ENCODE results near the gene TAF11. TPM values are rescaled to one million over a fixed set of nuclear protein-coding genes. Genes with fewer than 3 reads are reported as not detected.

Gene TAF11
- total and polyA plus RNA-seq, 10 donors, result 19.1 to 56.3 (median 25.9) TPM

DNA sequence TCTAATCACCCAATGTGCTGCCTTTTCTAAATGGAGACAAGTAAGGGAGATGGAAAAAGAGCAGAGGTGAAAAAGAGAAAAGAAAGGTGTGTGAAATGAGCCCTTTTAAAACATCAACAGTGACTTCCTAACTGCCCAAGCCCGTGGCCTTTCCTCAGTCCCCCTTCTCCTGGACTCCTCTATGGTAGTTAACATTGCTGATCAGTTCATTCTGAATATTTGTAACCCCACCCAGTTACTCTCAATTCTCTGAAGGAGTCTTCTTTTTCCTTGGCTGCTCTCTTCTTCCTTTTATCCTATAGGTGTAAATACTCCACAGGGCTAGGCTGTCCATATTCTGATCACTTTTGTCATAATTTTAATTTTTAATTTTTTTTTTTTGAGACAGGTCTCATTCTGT is 27.1 kb downstream of the TAF11 start:
- no peak for DNase-seq
- H3K4me1 ChIP-seq, result peaks cover 0 to 4% (median 0%) of the 10 kb centered on the region in 6 donors
- H3K36me3 ChIP-seq, result peaks cover 0 to 100% (median 55%) of the 10 kb centered on the region in 6 donors
- H3K9me3 ChIP-seq, result no peaks in the 10 kb centered on the region
- no peak overlapping the region for H3K4me3 ChIP-seq
- no peak overlapping the region for H3K27ac ChIP-seq
- intact Hi-C loops (cut with DNase I; ENCODE audit: low total_unique reads), result no loop called here
- WGBS, 5 donors, result 89 to 94% (median 92%) methylated on average over 1 of the region's 1 CpG
- TF ChIP-seq, protein P1, sequence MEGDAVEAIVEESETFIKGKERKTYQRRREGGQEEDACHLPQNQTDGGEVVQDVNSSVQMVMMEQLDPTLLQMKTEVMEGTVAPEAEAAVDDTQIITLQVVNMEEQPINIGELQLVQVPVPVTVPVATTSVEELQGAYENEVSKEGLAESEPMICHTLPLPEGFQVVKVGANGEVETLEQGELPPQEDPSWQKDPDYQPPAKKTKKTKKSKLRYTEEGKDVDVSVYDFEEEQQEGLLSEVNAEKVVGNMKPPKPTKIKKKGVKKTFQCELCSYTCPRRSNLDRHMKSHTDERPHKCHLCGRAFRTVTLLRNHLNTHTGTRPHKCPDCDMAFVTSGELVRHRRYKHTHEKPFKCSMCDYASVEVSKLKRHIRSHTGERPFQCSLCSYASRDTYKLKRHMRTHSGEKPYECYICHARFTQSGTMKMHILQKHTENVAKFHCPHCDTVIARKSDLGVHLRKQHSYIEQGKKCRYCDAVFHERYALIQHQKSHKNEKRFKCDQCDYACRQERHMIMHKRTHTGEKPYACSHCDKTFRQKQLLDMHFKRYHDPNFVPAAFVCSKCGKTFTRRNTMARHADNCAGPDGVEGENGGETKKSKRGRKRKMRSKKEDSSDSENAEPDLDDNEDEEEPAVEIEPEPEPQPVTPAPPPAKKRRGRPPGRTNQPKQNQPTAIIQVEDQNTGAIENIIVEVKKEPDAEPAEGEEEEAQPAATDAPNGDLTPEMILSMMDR (IDR thresholded peaks at IDR 0.05 in 8 of 11, conservative IDR thresholded peaks at IDR 0.05 in 3 of 11), result no peak
- TF ChIP-seq POLR2AphosphoS5 (IDR thresholded peaks at IDR 0.05) (no peak), POLR2A (IDR thresholded peaks at IDR 0.05) (no peak)
- no peaks in the 10 kb centered on the region for H3K27me3 ChIP-seq (replicated peaks in 1 of 7)

DNA sequence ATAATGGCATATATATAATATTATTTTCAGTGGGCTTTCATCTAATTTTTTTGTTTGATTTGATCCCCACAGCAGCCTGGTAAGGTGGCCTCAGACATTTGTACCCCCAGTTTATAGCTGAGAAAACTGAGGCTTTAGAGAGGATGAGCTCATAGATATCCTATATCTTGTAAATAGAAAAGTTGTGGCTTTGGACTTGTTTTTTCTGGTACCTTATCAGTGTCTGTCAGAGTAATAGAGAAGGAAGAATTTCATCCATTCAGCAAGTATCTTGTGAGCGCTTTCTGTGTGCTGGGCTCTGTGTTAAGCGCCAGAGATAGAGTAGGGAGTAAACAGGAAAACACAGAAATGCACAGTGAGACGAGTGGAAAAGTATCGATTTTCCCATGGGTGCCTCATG is 27.9 kb downstream of the TAF11 start:
- intact Hi-C loops (cut with DNase I; ENCODE audit: low total_unique reads), result no loop called here
- 86 to 92% (median 90%) methylated on average over 4 of the region's 4 CpGs for WGBS, 5 donors
- no peaks in the 10 kb centered on the region for H3K4me1 ChIP-seq
- H3K27ac ChIP-seq, result no peak overlapping the region
- H3K9me3 ChIP-seq, result no peaks in the 10 kb centered on the region
- no peak for DNase-seq
- no peak overlapping the region for H3K4me3 ChIP-seq
- H3K27me3 ChIP-seq (replicated peaks in 1 of 7), result no peaks in the 10 kb centered on the region
- TF ChIP-seq POLR2A (IDR thresholded peaks at IDR 0.05) (no peak), POLR2AphosphoS5 (IDR thresholded peaks at IDR 0.05) (no peak)
- TF ChIP-seq, protein P1 (IDR thresholded peaks at IDR 0.05 in 8 of 11, conservative IDR thresholded peaks at IDR 0.05 in 3 of 11), result no peak
- peaks cover 0 to 100% (median 60%) of the 10 kb centered on the region in 6 donors for H3K36me3 ChIP-seq

DNA sequence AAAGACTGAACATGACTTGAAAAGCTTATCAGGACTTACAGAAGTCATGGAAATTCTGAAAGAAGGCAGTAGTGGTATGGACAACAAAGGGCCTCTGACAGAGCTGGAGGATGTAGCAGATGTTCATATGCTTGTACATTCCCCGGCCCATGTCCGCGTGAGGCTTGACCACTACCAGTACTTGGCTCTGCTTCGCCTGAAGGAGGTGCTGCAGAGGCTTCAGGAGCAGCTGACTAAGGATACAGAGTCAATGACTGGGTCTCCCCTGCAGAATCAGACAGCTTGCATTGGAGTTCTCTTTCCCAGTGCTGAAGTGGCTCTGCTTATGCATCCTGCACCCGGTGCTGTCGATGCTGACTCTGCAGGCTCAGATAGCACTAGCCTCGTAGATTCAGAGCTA is 29.2 kb downstream of the TAF11 start:
- H3K36me3 ChIP-seq, result peaks cover 0 to 98% (median 58%) of the 10 kb centered on the region in 6 donors

DNA sequence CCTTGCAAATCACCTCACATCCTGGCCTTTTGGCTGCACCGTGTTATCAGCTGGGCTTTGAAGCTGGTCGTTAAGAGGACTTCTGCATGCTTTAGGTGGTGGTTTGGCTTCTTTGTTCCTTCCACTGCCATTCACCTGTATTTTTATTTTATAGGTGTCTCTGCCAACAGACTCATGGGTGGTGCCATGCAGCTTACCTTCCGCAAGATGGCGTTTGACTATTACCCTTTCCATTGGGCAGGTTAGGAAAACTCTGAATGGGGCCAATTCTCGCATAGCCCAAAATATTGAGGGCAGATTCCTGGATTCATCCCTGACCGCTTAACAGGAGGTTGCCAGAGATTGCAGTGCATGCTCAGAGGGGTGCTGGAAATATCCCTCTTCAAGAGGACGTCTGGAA is 32.4 kb downstream of the TAF11 start:
- H3K4me3 ChIP-seq, result no peak overlapping the region
- H3K27ac ChIP-seq, result no peak overlapping the region
- peaks cover 0 to 98% (median 60%) of the 10 kb centered on the region in 6 donors for H3K36me3 ChIP-seq
- no peak for DNase-seq
- H3K9me3 ChIP-seq, result no peaks in the 10 kb centered on the region
- TF ChIP-seq POLR2A (IDR thresholded peaks at IDR 0.05) (no peak), POLR2AphosphoS5 (IDR thresholded peaks at IDR 0.05) (no peak)
- TF ChIP-seq, protein P1 (IDR thresholded peaks at IDR 0.05 in 8 of 11, conservative IDR thresholded peaks at IDR 0.05 in 3 of 11), result no peak
- no peaks in the 10 kb centered on the region for H3K27me3 ChIP-seq (replicated peaks in 1 of 7)
- WGBS, 5 donors, result 91 to 97% (median 93%) methylated on average over 7 of the region's 7 CpGs
- intact Hi-C loops (cut with DNase I; ENCODE audit: low total_unique reads), result no loop called here
- H3K4me1 ChIP-seq, result no peaks in the 10 kb centered on the region

More for the DNA sequence above, 29.2 kb downstream of the TAF11 start:
- WGBS, 5 donors, result 93 to 95% (median 94%) methylated on average over 7 of the region's 7 CpGs
- Histone ChIP-seq H3K4me1 (no peaks in the 10 kb centered on the region), H3K27ac (no peak overlapping the region), H3K27me3 (replicated peaks in 1 of 7) (no peaks in the 10 kb centered on the region), H3K9me3 (no peaks in the 10 kb centered on the region), H3K4me3 (no peak overlapping the region)
- TF ChIP-seq POLR2A (IDR thresholded peaks at IDR 0.05), result no peak
- no peak for TF ChIP-seq POLR2AphosphoS5 (IDR thresholded peaks at IDR 0.05)
- TF ChIP-seq, protein P1 (IDR thresholded peaks at IDR 0.05 in 8 of 11, conservative IDR thresholded peaks at IDR 0.05 in 3 of 11), result no peak
- no peak for DNase-seq
- intact Hi-C loops (cut with DNase I; ENCODE audit: low total_unique reads), result no loop called here

Measured in spleen (tissue), 11 donors.